GM19193 (cell line): ENCODE measurements around the gene SART1.

ENCODE experiments used
- POLR2A ChIP-seq: IDR thresholded peaks from 4 replicates; pipeline ENCODE4 v1.6.1; 2011; ENCODE audit not compliant: insufficient read depth, insufficient read length; ENCODE audit errors: extremely low read depth

SART1 gene

DNA sequence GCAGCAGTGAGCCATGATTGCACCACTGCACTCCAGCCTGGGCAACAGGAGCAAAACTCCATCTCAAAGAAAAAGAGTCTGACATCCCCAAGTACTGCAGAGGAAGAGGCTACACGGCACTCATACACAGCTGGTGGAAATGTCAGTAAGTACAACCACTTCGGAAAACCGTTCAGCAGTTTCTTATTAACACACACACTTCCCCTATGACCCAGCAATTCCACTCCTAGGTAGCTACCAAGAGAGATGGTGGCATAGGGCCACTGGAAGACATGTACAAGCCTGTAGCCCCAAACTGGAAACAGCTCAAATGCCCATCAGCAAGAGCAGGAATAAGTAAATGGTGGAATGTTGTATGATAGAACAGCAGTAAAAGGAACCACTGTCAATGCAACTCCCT lies 39.0 kb upstream of the SART1 start:
- no peak for TF ChIP-seq POLR2A

DNA sequence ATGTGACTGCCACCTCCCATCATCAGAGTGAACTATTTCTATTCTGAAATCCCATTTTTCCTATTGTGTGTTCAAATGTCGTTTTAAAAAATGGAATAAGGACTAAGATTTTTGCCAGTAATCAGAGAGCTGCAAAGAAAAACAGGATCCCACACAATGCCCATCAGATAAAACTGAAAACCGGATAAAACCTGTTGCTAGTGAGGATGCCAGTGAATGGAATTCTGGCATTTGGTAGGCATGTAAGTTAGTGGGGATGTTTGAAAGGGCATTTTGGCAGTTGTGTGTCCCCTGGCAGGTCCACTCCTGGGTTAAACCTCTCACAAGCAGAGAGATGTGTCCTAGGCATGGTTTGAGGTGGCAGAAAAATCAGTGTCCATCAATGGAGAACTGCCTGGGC lies 36.1 kb upstream of the SART1 start:
- TF ChIP-seq POLR2A = no peak

DNA sequence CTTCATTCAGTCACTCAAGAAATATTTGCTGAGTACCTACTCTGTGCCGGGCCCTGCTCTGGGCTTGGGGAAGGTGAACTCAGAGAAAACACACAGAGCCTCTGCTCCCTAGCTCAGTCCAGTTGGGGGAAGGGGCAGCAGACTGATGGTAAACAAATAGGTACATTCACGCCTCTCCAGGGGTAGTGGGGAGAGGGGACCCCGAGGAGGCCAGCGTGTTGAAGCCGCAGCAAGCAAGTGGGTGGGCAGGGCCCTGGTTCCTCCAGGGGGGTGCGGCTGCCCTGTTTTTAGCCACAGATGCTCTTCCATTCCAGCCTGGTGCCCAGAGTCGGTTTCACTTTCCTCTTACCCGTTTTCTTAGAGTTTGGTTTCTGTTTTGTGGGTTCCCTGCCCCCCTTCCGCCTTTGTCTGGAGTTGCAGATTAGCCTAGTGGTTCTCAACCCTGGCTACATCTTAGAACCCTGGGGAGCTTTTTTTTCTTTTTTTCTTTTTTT lies 33.6 kb upstream of the SART1 start:
- peak; percentile 64 for TF ChIP-seq POLR2A

DNA sequence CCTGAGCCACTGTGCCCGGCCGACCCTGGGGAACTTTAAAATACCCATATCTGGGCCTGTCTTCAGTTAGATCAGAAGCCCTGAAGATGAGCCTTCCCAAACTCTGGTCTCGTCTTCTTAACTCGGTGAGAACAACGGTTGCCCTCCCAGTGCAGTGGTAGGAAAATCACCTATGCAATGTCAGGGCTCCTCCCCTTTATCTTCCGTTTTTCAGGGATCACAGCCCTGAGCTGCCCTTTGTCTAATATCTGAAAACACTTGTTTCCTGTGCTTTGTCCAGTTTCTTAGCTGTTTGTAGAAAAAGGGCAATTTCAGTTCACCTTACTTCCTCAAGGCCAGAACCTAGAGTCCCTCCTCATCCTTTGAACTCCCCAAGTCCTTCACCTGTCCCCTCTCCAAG lies 32.9 kb upstream of the SART1 start:
- no peak for TF ChIP-seq POLR2A

DNA sequence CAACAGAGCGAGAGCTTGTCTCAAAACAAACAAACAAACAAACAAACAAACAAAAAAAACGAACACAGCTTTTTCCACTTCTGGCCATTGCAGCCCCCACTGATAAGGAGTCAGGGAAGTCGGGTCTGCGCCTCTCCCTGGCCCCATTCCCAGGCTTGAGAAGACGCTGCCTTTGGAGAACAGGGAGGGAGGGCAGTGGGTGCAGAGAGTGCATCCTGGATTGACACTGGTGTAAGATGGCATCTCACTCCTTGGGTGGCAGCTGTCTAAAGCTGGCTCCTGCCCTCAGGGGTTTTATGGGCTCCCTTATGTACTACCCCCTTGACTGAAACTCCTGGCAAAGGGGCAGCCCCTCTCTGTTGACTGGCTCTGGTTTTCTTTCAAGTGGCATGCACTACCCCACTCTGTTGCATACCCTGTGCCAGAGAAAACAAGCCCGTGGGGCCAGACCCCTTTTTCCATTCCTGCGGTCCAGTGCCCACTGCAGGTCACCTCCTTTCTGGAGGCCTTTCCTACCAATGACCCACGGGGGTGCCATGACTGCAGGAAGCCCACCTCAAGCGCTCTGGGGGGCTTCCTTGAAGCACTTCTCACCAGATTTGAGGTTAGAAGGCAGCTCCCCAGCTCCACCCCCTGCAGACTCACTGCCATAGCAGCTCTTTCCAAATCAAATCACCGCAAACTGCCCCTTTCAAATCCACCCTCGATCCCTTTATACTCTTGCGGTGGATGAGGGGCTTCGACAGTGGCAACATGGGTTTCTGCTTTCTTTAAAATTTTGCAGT lies 29.6 kb upstream of the SART1 start:
- no peak for TF ChIP-seq POLR2A

DNA sequence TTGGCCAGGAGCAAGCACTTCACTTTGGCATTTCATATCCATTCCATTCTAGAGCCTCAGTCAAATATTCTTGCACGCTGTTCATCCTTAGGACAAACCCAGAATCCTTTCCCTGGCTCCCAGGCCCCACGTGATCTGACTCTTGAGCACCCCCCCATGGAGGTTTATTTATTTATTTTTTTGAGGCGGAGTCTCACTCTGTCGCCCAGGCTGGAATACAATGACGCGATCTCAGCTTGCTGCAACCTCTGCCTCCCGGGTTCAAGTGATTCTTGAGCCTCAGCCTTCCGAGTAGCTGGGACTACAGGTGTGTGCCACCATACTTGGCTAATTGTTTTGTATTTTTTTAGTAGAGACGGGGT lies 29.0 kb upstream of the SART1 start:
- no peak for TF ChIP-seq POLR2A

DNA sequence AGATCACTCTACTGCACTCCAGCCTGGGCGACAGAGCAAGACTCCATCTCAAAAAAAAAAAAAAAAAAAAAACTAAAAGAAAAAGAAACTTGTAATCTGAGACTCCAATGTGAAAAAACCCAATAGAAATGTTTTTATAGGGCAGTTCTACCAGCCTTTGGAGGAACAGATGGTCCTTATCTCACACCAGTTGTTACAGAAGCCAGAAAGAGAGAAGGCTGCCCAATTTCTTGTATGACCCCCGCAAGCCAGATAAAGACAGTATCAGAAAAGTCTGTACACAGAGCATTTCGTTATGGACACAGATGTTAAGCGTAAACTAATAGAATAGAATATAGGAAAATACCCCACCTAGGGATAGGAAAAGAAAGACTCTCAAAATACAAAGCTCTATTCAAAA lies 27.5 kb upstream of the SART1 start:
- no peak for TF ChIP-seq POLR2A

DNA sequence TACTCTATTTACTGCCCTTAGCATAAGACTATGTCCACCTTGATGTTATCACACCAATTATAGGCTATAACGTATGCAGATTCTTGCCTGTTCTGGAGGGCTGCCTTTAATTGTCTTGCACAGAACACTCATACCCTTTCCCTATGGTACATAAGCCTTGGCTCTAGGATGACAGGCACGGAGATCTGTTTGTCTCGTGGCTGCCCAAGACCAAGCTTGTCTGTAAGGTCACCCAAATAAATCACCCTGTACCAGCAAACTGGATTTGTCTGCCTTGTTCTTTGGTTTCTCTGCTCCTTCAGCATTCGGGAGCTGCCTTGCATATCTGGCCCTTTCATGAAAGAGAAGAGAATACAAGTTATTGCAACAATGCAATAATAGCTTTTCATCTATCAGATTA lies 23.8 kb upstream of the SART1 start:
- no peak for TF ChIP-seq POLR2A

DNA sequence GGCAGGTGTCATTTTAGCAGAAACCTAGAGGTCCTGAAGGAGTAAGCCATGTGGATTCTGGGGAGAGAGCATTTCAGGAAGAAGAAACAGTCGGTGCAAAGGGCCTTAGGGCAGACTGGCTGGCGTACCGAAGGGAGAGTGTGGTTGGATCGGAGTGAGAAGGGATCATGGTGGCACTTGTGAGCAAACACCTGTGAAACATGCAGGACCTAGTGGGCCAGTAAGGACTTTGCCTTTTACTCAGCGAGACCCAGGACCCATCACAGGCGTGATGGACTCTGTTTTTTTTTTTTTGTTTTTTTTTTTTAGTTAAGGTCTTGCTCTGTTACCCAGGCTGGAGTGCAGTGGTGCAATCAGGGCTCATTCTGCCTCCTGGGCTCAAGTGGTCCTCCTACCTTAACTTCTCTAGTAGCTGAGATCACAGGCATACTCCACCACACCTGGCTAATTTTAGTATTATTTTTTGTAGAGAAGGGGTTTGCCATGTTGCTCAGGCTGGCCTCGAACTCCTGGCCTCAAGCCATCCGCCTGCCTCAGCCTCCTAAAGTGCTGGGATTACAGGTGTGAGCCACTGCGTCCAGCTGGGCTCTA lies 19.7 kb upstream of the SART1 start:
- no peak for TF ChIP-seq POLR2A

DNA sequence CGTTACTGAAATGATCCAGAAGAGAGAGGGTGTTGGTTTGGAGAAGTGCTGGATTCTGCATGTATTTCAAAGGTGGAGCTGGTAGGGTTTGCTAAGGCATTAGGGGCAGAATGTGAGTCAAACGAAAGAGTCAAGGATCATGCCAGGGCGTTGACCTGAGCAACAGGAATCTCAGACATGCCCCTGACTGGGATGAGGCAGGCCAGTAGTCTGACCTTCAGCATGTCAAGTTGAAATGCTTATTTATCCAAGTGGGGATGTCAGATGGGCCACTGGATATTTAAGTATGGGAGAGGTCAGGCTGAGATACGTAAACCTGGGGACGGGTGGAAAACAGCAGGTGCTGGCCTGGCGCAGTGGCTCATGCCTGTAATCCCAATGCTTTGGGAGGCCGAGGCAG lies 19.0 kb upstream of the SART1 start:
- TF ChIP-seq POLR2A = no peak

DNA sequence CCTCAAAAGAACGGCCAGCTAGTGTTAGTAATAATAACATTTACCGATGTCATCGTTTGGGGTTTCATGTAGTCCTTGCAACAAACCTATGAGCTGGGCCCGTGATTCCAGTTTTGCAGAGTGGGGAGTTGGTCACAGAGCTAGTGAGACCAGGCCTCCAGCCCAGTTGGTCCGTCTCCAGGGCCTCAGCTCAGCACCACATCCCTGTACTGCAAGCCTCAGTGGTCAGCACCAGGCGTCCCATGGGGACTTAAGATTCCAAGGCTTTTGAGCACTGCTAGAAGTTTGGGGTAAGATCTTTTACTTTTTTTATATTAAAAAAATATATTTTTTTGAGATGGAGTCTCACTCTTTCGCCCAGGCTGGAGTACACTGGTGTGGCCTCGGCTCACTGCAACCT lies 17.3 kb upstream of the SART1 start:
- no peak for TF ChIP-seq POLR2A

DNA sequence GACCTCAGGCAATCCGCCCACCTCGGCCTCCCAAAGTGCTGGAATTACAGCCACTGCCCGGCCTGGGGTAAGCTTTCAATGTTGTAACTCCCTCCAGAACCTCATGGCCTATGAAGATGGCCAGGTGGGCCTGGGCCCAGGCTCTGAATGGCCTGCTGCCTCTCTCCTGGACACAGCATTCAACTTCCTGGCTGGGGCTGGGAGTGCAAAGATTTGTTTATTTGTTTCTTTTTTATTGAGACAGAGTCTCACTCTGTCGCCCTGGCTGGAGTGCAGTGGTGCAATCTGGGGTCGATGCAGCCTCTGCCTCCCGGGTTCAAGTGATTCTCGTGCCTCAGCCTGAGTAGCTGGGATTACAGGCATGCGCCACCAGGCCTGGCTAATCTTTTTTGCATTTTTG lies 16.8 kb upstream of the SART1 start:
- TF ChIP-seq POLR2A = no peak

DNA sequence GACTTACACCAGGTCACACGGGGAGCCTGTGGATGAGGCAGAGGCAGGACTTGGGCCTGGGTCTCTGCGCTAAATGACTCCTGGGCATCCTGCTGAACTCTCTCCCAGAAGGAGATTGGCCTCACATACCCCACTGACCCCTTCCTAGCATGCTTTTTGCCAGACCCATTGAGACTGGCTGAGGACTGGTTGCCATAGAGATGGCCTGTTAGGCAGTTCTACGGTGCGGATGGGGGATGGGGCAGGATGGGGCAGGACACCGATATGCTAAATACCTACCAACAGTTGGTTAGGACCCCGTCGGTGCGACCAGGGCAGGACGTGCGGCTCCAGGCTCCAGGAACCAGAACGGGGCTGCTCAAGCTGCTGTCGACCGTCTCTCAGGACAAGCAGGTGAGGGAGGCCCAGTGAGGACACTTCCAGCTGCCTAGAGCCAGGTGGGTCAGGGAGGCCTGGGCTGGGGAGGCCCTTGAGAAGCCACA lies 16.1 kb upstream of the SART1 start, which contains the start of gene TSGA10IP:
Gene TSGA10IP, plus strand, starts transcription at position 51 of the 482 bp plus-strand sequence. Its CDS starts 196 bp downstream, at position 247.
- TF ChIP-seq POLR2A = no peak

DNA sequence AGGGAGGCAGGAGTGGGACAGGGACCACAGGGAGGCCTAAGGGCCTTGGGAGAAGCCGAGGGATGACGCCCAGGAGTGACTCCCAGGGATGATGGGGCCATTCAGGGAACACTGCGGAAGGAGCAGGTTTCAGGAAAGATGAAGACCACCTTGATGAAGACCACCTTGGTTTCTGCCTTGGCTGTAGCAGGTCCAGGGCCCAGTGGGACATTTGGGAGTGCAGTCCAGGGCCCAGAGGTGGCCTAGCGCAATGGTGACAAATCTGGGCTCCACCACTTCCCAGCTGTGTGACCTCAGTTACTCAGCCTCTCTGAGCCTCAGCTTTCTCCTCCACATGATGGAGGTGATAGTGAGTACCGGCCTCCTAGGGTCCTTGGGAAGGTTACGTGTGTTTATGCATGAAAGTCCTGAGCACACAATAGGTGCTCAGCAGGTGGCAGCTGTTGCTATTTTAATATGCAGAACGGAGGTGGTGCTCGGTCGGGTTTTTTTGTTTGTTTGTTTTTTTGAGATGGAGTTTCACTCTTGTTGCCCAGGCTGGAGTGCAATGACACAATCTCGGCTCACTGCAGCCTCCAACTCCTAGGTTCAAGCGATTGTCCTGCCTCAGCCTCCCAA lies 15.5 kb upstream of the SART1 start:
- no peak for TF ChIP-seq POLR2A

DNA sequence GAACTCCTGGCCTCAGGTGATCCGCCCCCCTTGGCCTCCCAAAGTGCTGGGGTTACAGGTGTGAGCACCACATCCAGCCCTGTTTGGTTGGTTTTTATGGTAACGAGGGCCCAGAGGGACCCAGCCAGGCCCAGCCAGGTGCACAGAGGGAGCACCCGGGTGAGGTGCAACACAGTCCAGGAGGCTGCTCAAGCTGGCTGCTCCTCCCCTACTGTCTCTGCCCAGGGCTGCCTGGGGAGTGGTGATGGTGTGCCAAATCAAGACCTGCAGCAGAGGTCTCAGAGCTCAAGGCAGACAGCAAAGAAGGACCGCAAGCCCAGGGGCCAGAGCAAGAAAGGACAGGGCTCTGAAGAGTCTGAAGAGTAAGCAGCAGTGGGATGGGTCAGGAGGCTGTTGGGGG lies 14.9 kb upstream of the SART1 start:
- no peak for TF ChIP-seq POLR2A

DNA sequence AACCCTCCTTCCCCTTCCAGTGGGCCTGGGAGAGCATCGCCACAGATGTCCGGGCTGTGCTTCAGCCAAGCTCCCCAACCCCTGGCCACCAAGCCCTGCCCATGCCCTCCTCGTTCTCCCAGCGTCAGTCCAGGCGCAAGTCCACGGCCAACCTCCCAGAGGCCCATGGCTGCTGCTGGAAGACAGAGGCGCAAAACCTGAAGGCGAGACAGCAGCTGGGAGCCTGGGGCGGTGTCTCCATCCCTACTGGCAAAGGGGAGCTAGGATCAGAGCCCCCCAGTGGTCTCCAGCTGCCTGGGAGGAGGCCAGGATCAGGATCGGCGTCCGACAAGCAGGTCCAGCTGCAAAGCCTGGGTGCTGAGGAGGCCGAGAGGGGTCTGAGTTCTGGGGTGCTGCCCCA lies 14.4 kb upstream of the SART1 start:
- TF ChIP-seq POLR2A = no peak

DNA sequence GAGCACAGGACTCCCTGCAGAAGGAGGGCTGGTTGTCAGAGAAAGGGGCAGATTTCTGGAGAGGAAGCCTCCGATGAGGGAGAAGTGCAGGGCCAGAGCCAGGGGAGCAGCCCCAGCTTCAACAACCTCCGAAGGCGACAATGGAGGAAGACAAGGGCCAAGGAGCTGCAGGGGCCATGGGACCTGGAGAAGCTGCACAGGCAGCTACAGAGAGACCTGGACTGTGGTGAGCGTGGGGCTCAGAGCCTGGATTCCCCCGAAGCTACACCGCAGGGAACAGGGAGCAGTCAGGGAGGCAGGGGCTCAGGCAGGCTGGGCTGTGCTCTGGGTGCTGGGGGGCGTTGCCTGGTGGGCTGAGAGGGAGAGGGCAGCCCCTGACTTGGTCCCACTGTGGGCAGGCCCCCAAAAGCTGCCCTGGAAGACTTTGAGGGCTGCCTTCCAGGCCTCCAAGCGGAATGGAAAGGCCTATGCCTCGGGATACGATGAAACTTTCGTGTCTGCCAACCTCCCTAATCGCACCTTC lies 13.9 kb upstream of the SART1 start:
- no peak for TF ChIP-seq POLR2A
